Measurements from ENCODE around the gene CTSZ.

GRCh38 chr20:59004493-59004762 is 2.6 kb downstream of the CTSZ start:
- TF ChIP-seq POLR2A (IDR thresholded peaks at IDR 0.05) (no peak), CTCF (IDR thresholded peaks at IDR 0.05 in 4 of 5, conservative IDR thresholded peaks at IDR 0.05 in 1 of 5) (no peak)

Measured in gastrocnemius medialis (tissue), 4 donors.